ENCODE results near the gene SURF2.

DNA sequence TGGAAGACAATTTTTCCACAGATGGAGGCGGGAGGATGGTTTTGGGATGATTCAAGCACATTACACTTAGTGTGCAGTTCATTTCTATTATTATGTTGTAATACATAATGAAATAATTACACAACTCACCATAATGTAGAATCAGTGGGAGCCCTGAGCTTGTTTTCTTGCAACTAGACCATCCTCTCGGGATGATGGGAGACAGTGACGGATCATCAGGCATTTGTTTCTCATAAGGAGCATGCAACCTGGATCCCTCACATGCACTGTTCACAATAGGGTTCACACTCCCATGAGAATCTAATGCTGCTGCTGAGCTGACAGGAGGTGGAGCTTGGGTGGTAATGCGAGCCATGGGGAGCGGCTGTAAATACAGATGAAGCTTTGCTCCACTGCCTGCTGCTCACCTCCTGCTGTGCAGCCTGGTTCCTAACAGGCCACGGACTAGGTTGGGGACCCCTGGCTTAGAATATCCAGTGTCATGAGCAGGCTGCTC is 21.4 kb downstream of the SURF2 start:
- TF ChIP-seq, protein P1, sequence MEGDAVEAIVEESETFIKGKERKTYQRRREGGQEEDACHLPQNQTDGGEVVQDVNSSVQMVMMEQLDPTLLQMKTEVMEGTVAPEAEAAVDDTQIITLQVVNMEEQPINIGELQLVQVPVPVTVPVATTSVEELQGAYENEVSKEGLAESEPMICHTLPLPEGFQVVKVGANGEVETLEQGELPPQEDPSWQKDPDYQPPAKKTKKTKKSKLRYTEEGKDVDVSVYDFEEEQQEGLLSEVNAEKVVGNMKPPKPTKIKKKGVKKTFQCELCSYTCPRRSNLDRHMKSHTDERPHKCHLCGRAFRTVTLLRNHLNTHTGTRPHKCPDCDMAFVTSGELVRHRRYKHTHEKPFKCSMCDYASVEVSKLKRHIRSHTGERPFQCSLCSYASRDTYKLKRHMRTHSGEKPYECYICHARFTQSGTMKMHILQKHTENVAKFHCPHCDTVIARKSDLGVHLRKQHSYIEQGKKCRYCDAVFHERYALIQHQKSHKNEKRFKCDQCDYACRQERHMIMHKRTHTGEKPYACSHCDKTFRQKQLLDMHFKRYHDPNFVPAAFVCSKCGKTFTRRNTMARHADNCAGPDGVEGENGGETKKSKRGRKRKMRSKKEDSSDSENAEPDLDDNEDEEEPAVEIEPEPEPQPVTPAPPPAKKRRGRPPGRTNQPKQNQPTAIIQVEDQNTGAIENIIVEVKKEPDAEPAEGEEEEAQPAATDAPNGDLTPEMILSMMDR (conservative IDR thresholded peaks at IDR 0.05; ENCODE audit: low read depth in 2 of 2) = no peak
- TF ChIP-seq STAT1 (IDR thresholded peaks at IDR 0.05; ENCODE audit: unreplicated experiment) (no peak), EZH2 (IDR thresholded peaks at IDR 0.05; ENCODE audit: low read depth, unreplicated experiment) (no peak), EZH2phosphoT487 (IDR thresholded peaks at IDR 0.05; ENCODE audit: unreplicated experiment) (no peak), CREB1 (CRISPR knock-in tag; IDR thresholded peaks at IDR 0.05; ENCODE audit: low read depth) (no peak), POLR2AphosphoS5 (IDR thresholded peaks at IDR 0.05; ENCODE audit: low read depth) (no peak), JUNB (IDR thresholded peaks at IDR 0.05; ENCODE audit: unreplicated experiment) (no peak), NANOG (IDR thresholded peaks at IDR 0.05; ENCODE audit: borderline replicate concordance) (no peak)
- TF ChIP-seq, protein P2, sequence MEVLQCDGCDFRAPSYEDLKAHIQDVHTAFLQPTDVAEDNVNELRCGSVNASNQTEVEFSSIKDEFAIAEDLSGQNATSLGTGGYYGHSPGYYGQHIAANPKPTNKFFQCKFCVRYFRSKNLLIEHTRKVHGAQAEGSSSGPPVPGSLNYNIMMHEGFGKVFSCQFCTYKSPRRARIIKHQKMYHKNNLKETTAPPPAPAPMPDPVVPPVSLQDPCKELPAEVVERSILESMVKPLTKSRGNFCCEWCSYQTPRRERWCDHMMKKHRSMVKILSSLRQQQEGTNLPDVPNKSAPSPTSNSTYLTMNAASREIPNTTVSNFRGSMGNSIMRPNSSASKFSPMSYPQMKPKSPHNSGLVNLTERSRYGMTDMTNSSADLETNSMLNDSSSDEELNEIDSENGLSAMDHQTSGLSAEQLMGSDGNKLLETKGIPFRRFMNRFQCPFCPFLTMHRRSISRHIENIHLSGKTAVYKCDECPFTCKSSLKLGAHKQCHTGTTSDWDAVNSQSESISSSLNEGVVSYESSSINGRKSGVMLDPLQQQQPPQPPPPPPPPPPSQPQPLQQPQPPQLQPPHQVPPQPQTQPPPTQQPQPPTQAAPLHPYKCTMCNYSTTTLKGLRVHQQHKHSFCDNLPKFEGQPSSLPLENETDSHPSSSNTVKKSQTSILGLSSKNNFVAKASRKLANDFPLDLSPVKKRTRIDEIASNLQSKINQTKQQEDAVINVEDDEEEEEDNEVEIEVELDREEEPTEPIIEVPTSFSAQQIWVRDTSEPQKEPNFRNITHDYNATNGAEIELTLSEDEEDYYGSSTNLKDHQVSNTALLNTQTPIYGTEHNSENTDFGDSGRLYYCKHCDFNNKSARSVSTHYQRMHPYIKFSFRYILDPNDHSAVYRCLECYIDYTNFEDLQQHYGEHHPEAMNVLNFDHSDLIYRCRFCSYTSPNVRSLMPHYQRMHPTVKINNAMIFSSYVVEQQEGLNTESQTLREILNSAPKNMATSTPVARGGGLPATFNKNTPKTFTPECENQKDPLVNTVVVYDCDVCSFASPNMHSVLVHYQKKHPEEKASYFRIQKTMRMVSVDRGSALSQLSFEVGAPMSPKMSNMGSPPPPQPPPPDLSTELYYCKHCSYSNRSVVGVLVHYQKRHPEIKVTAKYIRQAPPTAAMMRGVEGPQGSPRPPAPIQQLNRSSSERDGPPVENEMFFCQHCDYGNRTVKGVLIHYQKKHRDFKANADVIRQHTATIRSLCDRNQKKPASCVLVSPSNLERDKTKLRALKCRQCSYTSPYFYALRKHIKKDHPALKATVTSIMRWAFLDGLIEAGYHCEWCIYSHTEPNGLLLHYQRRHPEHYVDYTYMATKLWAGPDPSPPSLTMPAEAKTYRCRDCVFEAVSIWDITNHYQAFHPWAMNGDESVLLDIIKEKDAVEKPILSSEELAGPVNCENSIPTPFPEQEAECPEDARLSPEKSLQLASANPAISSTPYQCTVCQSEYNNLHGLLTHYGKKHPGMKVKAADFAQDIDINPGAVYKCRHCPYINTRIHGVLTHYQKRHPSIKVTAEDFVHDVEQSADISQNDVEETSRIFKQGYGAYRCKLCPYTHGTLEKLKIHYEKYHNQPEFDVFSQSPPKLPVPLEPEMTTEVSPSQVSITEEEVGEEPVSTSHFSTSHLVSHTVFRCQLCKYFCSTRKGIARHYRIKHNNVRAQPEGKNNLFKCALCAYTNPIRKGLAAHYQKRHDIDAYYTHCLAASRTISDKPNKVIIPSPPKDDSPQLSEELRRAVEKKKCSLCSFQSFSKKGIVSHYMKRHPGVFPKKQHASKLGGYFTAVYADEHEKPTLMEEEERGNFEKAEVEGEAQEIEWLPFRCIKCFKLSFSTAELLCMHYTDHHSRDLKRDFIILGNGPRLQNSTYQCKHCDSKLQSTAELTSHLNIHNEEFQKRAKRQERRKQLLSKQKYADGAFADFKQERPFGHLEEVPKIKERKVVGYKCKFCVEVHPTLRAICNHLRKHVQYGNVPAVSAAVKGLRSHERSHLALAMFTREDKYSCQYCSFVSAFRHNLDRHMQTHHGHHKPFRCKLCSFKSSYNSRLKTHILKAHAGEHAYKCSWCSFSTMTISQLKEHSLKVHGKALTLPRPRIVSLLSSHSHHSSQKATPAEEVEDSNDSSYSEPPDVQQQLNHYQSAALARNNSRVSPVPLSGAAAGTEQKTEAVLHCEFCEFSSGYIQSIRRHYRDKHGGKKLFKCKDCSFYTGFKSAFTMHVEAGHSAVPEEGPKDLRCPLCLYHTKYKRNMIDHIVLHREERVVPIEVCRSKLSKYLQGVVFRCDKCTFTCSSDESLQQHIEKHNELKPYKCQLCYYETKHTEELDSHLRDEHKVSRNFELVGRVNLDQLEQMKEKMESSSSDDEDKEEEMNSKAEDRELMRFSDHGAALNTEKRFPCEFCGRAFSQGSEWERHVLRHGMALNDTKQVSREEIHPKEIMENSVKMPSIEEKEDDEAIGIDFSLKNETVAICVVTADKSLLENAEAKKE (CRISPR knock-in tag; IDR thresholded peaks at IDR 0.05) = no peak
- TF ChIP-seq, protein P3, sequence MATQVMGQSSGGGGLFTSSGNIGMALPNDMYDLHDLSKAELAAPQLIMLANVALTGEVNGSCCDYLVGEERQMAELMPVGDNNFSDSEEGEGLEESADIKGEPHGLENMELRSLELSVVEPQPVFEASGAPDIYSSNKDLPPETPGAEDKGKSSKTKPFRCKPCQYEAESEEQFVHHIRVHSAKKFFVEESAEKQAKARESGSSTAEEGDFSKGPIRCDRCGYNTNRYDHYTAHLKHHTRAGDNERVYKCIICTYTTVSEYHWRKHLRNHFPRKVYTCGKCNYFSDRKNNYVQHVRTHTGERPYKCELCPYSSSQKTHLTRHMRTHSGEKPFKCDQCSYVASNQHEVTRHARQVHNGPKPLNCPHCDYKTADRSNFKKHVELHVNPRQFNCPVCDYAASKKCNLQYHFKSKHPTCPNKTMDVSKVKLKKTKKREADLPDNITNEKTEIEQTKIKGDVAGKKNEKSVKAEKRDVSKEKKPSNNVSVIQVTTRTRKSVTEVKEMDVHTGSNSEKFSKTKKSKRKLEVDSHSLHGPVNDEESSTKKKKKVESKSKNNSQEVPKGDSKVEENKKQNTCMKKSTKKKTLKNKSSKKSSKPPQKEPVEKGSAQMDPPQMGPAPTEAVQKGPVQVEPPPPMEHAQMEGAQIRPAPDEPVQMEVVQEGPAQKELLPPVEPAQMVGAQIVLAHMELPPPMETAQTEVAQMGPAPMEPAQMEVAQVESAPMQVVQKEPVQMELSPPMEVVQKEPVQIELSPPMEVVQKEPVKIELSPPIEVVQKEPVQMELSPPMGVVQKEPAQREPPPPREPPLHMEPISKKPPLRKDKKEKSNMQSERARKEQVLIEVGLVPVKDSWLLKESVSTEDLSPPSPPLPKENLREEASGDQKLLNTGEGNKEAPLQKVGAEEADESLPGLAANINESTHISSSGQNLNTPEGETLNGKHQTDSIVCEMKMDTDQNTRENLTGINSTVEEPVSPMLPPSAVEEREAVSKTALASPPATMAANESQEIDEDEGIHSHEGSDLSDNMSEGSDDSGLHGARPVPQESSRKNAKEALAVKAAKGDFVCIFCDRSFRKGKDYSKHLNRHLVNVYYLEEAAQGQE (IDR thresholded peaks at IDR 0.05; ENCODE audit: unreplicated experiment) = no peak
- TF ChIP-seq, protein P4, sequence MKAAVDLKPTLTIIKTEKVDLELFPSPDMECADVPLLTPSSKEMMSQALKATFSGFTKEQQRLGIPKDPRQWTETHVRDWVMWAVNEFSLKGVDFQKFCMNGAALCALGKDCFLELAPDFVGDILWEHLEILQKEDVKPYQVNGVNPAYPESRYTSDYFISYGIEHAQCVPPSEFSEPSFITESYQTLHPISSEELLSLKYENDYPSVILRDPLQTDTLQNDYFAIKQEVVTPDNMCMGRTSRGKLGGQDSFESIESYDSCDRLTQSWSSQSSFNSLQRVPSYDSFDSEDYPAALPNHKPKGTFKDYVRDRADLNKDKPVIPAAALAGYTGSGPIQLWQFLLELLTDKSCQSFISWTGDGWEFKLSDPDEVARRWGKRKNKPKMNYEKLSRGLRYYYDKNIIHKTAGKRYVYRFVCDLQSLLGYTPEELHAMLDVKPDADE (IDR thresholded peaks at IDR 0.05) = no peak
